Left lung (tissue), 10 donors: ENCODE measurements around the gene CCK. TPM values are rescaled to one million over a fixed set of nuclear protein-coding genes. Genes with fewer than 3 reads are reported as not detected.

Experiments used
- ATAC-seq: fragments of 200-7000 bp; cut with Tn5 transposase; one replicate; pipeline ENCODE4 v1.9.1; 2020; ENCODE audit warnings: moderate library complexity
- DNase-seq, 4 donors: peaks; one replicate each; pipeline ENCODE4 v3.0.0-alpha.2; 2013 to 2020
- H3K27ac ChIP-seq, 2 donors: fragments of 200-600 bp; sonication (generic) in 1 of 2; one replicate each; pipeline versions ENCODE4 v1.5.0 to v1.8.0; 2020 to 2021
- H3K27me3 ChIP-seq, 2 donors: fragments of 200-600 bp; sonication (generic) in 1 of 2; one replicate each; pipeline versions ENCODE4 v1.5.0 to v1.8.0; 2020 to 2021
- H3K36me3 ChIP-seq, 2 donors: fragments of 200-600 bp; sonication (generic) in 1 of 2; one replicate each; pipeline versions ENCODE4 v1.5.0 to v1.8.0; 2020 to 2021
- H3K4me1 ChIP-seq, 2 donors: fragments of 200-600 bp; one replicate each; pipeline ENCODE4 v1.8.0; 2021
- H3K4me3 ChIP-seq, 2 donors: fragments of 200-600 bp; sonication (generic) in 1 of 2; one replicate each; pipeline versions ENCODE4 v1.5.0 to v1.8.0; 2020 to 2021; ENCODE audit warnings: mild to moderate bottlenecking in 1 of 2
- H3K9me3 ChIP-seq, 2 donors: fragments of 200-600 bp; sonication (generic) in 1 of 2; one replicate each; pipeline versions ENCODE4 v1.5.0 to v1.8.0; 2020 to 2021
- CTCF ChIP-seq, 2 donors: fragments of 200-600 bp; sonication (generic) in 1 of 2; IDR thresholded peaks; one replicate each; pipeline versions ENCODE4 v1.5.0 to v1.8.0; 2021; ENCODE audit warnings: antibody characterized with exemption in 2 of 2
- intact Hi-C, 2 donors: fragments of 100-400 bp; cut with DNase I; formaldehyde crosslinking; loops; one replicate each; pipeline versions ENCODE4 v1.11.2 to v1.14.2; 2022
- polyA plus RNA-seq, 6 donors: library from polyadenylated mRNA; unstranded; fragments of 120-200 nt; gene quantifications; one replicate each; pipeline ENCODE4 v1.2.1, GENCODE V29; 2013; ENCODE audit not compliant: insufficient read length in 6 of 6
- total RNA-seq, 2 donors: library from RNA; stranded (reverse); fragmentation: NEBNext Ultra II Directional; extraction: Animal tissue kit (Norgen Biotek cat#: 25700); gene quantifications; one replicate each; pipeline ENCODE4 v1.2.1, GENCODE V29; 2021
- donor health status: DM: no; HTN: yes; CAD: no.
- donor health status: DM: no; HTN: no; CAD: no.

CCK gene
- total and polyA plus RNA-seq, 8 donors, result 0.76 TPM; not detected in 7

DNA sequence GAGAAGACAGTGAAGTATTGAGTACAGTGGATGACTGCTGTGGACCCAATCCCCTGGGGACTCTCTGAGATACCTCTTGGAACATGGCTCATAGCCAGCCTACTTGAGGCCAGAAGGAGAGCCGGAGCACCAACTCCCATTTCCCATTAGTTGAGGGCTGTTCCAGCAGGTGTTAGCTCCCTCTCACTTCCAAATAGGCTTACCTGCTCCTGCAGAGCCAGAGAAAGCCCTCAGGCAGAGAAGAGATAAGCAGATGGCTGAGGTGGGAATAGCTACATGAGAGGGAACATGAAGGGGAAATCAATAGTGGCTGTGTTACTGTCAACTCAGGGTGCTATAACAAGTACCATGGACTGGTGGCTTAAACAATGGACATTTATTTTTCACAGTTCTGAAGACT is 4.6 kb upstream of the CCK start:
- intact Hi-C loops, result no loop called here
- H3K36me3 ChIP-seq, result no peaks in the 10 kb centered on the region
- no peaks in the 10 kb centered on the region for H3K4me1 ChIP-seq
- no peak for TF ChIP-seq CTCF (IDR thresholded peaks at IDR 0.05)
- no peak overlapping the region for H3K27ac ChIP-seq
- H3K27me3 ChIP-seq, result peaks cover 3 to 56% of the 10 kb centered on the region in 2 donors
- no peak for DNase-seq
- ATAC-seq, result no peak
- no peaks in the 10 kb centered on the region for H3K9me3 ChIP-seq
- no peak overlapping the region for H3K4me3 ChIP-seq

- Histone ChIP-seq H3K9me3 (no peaks in the 10 kb centered on the region), H3K27me3 (peaks cover 12 to 65% of the 10 kb centered on the region in 2 donors), H3K27ac (no peak overlapping the region), H3K4me1 (peaks cover 0 to 4% of the 10 kb centered on the region in 2 donors), H3K4me3 (no peak overlapping the region), H3K36me3 (no peaks in the 10 kb centered on the region)
- no peak for ATAC-seq
- TF ChIP-seq CTCF (IDR thresholded peaks at IDR 0.05), result no peak
- intact Hi-C loops, result no loop called here
- DNase-seq, result no peak
Measured at GRCh38 chr3:42269647-42270046, 3.7 kb upstream of the CCK start.

DNA sequence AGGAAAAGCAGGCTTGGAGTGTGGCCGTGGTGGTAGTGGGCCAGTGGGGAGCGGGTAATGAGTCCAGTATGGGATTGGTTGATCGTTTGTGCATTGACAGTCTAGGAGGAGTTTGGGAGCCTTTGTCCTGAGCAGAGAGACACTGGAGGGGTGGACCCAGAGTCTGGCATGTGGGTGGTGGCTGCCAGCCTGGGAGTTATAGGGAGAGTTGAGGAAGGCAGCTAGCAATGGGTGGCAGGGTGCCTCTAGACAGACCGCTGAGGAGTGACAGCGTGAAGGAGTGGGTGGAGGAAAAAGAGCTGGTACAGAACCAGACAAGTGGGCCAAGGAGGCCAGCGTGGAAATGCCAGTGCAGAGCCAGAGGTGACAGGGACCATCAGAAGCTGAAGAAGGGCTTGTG is 1.9 kb upstream of the CCK start:
- TF ChIP-seq CTCF (IDR thresholded peaks at IDR 0.05), result no peak
- H3K36me3 ChIP-seq, result no peaks in the 10 kb centered on the region
- H3K27ac ChIP-seq, result no peak overlapping the region
- peaks cover 3 to 16% of the 10 kb centered on the region in 2 donors for H3K4me1 ChIP-seq
- DNase-seq (no peak), ATAC-seq (no peak)
- H3K27me3 ChIP-seq, result peaks cover 30 to 82% of the 10 kb centered on the region in 2 donors
- intact Hi-C loops, result no loop called here
- no peaks in the 10 kb centered on the region for H3K9me3 ChIP-seq
- no peak overlapping the region for H3K4me3 ChIP-seq

DNA sequence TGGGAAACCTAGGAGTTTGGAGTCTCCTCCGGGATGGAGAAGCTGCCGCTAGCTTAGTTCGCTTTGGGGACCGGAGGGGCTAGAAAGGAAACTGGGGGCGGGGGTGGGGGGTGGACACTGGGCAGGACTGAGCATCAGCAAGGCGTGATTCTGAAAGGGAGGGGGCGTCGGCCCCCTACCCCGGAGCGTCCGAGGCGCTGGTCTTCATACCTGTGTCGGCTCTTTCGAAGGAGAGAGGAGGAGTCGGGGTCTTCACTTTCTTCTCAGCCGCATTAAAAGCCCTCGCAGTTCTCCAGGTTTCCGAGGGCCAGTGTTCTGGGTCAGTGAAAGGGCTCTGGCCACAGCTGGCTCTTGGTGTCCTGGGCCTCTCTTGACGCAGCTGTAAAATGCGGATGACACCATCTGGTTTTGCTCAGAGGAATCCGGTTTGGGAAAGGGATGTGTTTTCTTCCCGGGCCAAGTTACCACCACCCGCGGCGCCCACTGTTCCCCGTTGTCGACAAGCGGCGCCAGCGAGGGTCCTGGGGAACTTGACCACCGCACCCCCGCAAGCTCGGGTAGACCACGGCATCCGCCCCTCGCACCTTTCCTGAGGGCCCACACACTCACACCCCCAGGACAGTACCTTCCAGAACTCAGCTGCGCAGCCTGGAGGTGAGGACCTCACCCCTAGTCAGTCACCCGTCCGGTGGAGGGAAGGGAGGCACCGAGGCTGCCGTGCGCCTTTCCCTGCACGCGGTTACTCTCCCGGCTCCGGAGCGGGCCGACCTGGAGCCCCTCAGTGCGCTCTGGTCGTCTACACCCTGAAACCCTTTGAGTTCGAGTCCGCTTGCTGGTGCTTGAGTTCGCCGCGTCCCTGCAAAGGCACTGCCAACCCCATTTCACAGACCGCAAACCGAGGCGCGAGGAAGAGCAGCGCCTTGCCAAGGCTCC is 660 bp downstream of the CCK start:
- peaks cover 3 to 16% of the 10 kb centered on the region in 2 donors for H3K4me1 ChIP-seq
- no peak for TF ChIP-seq CTCF (IDR thresholded peaks at IDR 0.05)
- no peaks in the 10 kb centered on the region for H3K36me3 ChIP-seq
- intact Hi-C loops, result no loop called here
- peaks cover 43 to 93% of the 10 kb centered on the region in 2 donors for H3K27me3 ChIP-seq
- ATAC-seq, result no peak
- H3K9me3 ChIP-seq, result no peaks in the 10 kb centered on the region
- H3K4me3 ChIP-seq, result no peak overlapping the region
- no peak overlapping the region for H3K27ac ChIP-seq
- peak in 1 of 4 donors; percentile 72 for DNase-seq

- peaks cover 43 to 94% of the 10 kb centered on the region in 2 donors for H3K27me3 ChIP-seq
- peak in 3 of 4 donors; percentile 44 to 83 (median 59) for DNase-seq
- intact Hi-C loops, result no loop called here
- no peak overlapping the region for H3K27ac ChIP-seq
- H3K9me3 ChIP-seq, result no peaks in the 10 kb centered on the region
- H3K4me1 ChIP-seq, result peaks cover 3 to 16% of the 10 kb centered on the region in 2 donors
- H3K36me3 ChIP-seq, result no peaks in the 10 kb centered on the region
- no peak overlapping the region for H3K4me3 ChIP-seq
- peak; percentile 84 for ATAC-seq
- TF ChIP-seq CTCF (IDR thresholded peaks at IDR 0.05), result no peak
Measured at GRCh38 chr3:42264399-42265058, 1.5 kb downstream of the CCK start.
